ENCODE measurements around the gene SPIC. TPM values are rescaled to one million over a fixed set of nuclear protein-coding genes. Genes with fewer than 3 reads are reported as not detected.

The SPIC gene
- total RNA-seq, 1 donor from 2014 or later, result not detected

DNA sequence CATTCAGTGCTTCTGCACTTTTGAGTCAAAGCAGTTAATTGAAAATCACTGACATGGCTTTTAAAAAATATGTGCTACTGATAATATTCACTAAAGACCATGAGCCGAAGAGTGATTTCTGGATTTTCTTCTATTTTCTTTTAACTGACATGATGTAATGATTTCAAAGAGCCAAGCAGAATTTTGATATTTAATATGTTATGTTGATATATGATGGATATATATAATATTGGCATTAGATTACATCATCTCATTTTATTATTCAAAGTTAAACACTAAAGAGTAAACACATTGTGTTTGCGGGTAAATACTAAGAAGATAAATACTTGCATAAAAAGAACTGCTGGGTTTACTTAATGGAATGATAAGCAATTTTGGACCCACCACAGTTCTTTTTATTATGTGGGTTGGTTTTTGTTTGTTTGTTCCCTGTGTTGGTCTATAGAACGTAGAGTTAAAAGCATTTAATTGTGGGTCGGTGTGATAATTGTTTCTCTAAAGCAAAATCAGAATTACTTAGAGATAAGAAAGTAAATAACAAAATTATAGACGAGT is 692 bp downstream of the SPIC start:
- Mint-ChIP-seq H3K4me1 (ENCODE audit: low read depth) (peaks cover 3% of the 10 kb centered on the region), H3K9me3 (ENCODE audit: low read depth) (no peaks in the 10 kb centered on the region), H3K4me3 (ENCODE audit: low read depth) (no peak overlapping the region), H3K36me3 (ENCODE audit: insufficient read depth) (no peaks in the 10 kb centered on the region), H3K27ac (no peak overlapping the region), H3K27me3 (peaks cover 19% of the 10 kb centered on the region)
- TF ChIP-seq, protein P1, sequence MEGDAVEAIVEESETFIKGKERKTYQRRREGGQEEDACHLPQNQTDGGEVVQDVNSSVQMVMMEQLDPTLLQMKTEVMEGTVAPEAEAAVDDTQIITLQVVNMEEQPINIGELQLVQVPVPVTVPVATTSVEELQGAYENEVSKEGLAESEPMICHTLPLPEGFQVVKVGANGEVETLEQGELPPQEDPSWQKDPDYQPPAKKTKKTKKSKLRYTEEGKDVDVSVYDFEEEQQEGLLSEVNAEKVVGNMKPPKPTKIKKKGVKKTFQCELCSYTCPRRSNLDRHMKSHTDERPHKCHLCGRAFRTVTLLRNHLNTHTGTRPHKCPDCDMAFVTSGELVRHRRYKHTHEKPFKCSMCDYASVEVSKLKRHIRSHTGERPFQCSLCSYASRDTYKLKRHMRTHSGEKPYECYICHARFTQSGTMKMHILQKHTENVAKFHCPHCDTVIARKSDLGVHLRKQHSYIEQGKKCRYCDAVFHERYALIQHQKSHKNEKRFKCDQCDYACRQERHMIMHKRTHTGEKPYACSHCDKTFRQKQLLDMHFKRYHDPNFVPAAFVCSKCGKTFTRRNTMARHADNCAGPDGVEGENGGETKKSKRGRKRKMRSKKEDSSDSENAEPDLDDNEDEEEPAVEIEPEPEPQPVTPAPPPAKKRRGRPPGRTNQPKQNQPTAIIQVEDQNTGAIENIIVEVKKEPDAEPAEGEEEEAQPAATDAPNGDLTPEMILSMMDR (IDR thresholded peaks at IDR 0.05; ENCODE audit: unreplicated experiment), result no peak
- DNase-seq (ENCODE audit: low spot score, unreplicated experiment), result no peak

DNA sequence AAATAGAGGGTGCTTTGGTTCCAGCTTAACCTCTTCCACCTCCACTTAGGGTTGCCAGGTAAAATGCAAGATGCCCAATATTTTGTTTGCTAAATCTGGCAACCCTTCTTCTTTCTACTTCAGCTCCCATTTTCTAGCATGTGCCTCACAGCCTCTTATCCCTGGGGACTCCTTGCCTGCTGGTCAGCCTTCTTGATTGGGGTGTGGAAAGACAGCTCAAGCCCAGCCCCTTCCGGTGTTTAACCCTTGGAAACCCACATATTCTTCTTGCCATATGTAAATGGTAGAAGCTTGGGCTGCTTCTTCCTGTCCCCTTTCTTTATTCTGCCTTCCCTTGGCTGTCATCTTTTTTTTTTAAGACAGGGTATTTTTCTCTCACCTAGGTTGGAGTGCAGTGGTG is 5.7 kb downstream of the SPIC start:
- no peaks in the 10 kb centered on the region for H3K9me3 Mint-ChIP-seq (ENCODE audit: low read depth)
- H3K36me3 Mint-ChIP-seq (ENCODE audit: insufficient read depth), result no peaks in the 10 kb centered on the region
- no peak overlapping the region for H3K27ac Mint-ChIP-seq
- DNase-seq (ENCODE audit: low spot score, unreplicated experiment), result no peak
- no peak overlapping the region for H3K4me3 Mint-ChIP-seq (ENCODE audit: low read depth)
- H3K27me3 Mint-ChIP-seq, result no peaks in the 10 kb centered on the region
- H3K4me1 Mint-ChIP-seq (ENCODE audit: low read depth), result peaks cover 3% of the 10 kb centered on the region
- TF ChIP-seq, protein P1 (IDR thresholded peaks at IDR 0.05; ENCODE audit: unreplicated experiment), result no peak

DNA sequence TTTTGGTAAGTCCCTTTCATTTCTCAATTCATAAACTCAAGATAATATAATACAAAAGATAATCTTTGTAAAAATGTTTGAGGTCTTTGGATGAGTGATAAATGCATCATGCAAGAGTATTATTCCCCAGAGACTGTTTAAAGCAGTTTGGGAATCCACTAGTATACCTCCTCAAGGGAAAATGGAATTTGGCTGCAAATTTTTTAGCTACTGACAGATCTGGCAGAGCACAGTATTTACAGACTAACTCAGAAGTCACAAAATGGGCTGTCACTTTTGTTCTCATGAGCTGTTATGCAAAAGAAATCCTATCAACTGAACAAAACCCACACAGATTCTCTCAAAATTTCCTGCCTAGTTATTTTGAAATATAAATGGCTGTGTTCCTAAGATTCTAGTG is 9.9 kb downstream of the SPIC start:
- DNase-seq (ENCODE audit: low spot score, unreplicated experiment), result no peak
- H3K4me1 Mint-ChIP-seq (ENCODE audit: low read depth), result no peaks in the 10 kb centered on the region
- H3K27me3 Mint-ChIP-seq, result peaks cover 3% of the 10 kb centered on the region
- no peaks in the 10 kb centered on the region for H3K9me3 Mint-ChIP-seq (ENCODE audit: low read depth)
- TF ChIP-seq, protein P1 (IDR thresholded peaks at IDR 0.05; ENCODE audit: unreplicated experiment), result no peak
- no peak overlapping the region for H3K4me3 Mint-ChIP-seq (ENCODE audit: low read depth)
- no peaks in the 10 kb centered on the region for H3K36me3 Mint-ChIP-seq (ENCODE audit: insufficient read depth)
- no peak overlapping the region for H3K27ac Mint-ChIP-seq

DNA sequence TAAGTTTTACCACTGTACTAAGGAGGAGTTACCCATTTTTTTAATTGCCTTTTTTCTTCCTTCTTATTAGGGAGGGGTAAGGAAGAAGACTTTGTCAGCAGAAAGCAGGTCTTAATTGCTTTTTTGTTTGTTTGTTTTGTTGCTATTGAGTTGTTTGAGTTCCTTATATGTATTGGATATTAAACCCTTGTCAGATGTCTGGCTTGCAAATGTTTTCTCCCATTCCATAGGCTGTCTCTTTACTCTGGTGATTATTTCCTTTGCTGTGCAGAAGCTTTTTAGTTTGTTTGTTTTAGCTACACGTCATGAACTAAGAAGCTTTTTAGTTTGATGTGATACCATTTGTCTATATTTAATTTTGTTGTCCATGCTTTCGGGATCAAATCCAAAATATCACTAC is 13.3 kb downstream of the SPIC start:
- DNase-seq (ENCODE audit: low spot score, unreplicated experiment), result no peak
- Mint-ChIP-seq H3K4me3 (ENCODE audit: low read depth) (no peak overlapping the region), H3K27ac (no peak overlapping the region), H3K36me3 (ENCODE audit: insufficient read depth) (no peaks in the 10 kb centered on the region), H3K9me3 (ENCODE audit: low read depth) (no peaks in the 10 kb centered on the region), H3K27me3 (peaks cover 3% of the 10 kb centered on the region), H3K4me1 (ENCODE audit: low read depth) (no peaks in the 10 kb centered on the region)
- TF ChIP-seq, protein P1 (IDR thresholded peaks at IDR 0.05; ENCODE audit: unreplicated experiment), result no peak

DNA sequence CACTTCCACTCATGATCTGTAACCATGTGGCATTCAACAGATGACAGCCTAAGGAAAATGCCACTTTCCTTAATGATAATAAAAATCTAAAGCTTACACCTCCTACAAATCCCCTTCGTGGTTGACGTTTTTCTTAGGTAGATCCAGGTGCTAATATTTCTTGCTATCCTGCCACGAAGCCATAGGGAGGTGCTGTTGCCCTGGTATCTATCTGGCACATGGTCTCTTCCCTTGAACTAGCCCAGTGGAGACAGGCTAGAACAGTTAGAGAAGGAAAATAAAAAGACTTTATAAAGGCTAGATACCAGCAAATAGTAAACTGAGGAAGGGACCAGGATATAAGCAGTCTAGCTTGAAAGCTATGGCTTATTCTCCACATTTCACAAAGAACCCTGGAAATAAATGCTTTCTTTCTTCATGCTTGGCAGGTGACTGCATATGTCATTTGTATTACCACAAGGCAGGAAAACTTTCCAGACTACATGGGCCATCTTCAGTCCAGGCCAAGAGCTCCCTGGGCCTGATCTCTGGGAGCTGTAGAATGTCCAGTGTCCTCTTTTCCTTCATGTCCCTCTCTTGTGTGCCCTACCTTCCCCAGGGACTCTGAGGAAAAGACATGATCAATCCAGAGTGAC is 15.3 kb downstream of the SPIC start:
- Mint-ChIP-seq H3K27me3 (peaks cover 3% of the 10 kb centered on the region), H3K4me1 (ENCODE audit: low read depth) (no peaks in the 10 kb centered on the region), H3K27ac (no peak overlapping the region), H3K9me3 (ENCODE audit: low read depth) (no peaks in the 10 kb centered on the region), H3K4me3 (ENCODE audit: low read depth) (no peak overlapping the region), H3K36me3 (ENCODE audit: insufficient read depth) (no peaks in the 10 kb centered on the region)
- DNase-seq (ENCODE audit: low spot score, unreplicated experiment), result no peak
- TF ChIP-seq, protein P1 (IDR thresholded peaks at IDR 0.05; ENCODE audit: unreplicated experiment), result peak; percentile 62
